HG03571 (cell line): ENCODE results near the gene PCNX2.
"Not testable (repeated sequence)": the region's sequence is repeated elsewhere in the genome, so short reads cannot be mapped to it uniquely, and the experiment has no call there.

ENCODE experiments used
- ATAC-seq: cut with Tn5 transposase; IDR thresholded peaks from one replicate; pipeline ENCODE4 v1.9.1; 2021; ENCODE audit not compliant: unreplicated experiment

PCNX2 gene

DNA sequence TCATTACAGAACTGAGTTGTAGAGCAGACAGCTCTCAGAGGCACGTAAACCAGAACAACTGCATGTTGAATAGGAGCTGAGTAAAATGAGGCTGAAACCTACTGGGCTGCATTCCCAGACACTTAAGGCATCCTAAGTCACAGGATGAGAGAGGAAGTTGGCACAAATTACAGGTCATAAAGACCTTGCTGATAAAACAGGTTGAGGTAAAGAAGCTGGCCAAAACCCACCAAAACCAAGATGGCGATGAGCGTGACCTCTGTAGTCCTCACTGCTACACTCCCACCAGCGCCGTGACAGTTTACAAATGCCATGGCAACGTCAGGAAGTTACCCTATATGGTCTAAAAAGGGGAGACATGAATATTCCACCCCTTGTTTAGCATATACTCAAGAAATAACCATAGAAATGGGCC lies 187.8 kb downstream of the PCNX2 start:
- not testable (repeated sequence) for ATAC-seq

DNA sequence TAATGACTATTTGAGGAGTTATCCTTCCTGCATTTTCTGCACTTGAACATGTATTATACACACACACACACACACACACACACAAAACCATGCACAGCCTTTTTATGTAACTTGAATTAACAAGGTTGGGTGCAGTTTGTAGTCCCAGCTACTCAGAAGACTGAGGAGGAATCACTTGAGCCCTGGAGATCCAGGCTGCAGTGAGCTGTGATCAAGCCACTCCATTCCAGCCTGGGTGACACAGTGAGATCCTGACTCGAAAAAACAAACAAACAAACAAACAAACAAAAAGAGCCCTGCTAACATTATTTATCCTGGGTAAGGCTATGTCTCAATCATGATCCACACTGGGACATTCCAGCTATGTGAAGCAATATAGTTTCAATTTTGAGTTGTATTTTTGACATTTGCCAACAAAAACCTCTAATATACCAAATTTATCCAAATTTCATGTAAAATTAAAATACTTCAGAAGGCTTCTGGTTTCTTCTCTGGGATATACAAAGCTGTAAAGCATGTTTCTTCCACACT lies 188.3 kb downstream of the PCNX2 start:
- ATAC-seq: no peak

GRCh38 chr1:233105225-233105624 lies 190.3 kb downstream of the PCNX2 start:
- ATAC-seq: no peak

GRCh38 chr1:233102341-233102740 lies 193.2 kb downstream of the PCNX2 start:
- ATAC-seq: no peak

GRCh38 chr1:233097959-233098580 lies 197.5 kb downstream of the PCNX2 start:
- no peak for ATAC-seq

- no peak for ATAC-seq
Measured at GRCh38 chr1:233097546-233097945, 198.0 kb downstream of the PCNX2 start.

DNA sequence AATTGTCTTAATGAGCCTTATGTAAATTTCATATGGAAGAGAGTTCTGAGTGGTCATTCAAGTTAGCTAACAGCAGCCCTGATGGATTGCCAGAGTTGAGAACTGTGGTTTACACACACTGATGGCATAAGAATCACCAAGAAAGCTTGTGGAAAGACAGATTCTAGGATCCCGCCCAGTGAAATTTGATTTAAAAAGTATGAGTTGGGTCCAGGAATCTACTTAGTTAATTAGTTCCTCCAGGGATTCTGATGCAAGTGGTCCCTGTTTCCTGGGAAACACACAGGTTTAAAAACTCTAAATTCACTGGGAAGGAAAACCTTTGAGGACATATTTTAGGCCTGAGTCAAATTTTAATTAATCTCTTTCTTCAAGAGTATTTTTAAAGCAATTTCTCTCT lies 200.8 kb downstream of the PCNX2 start:
- no peak for ATAC-seq

- no peak for ATAC-seq
Measured at GRCh38 chr1:233094269-233094668, 201.3 kb downstream of the PCNX2 start.

GRCh38 chr1:233090746-233091494 lies 204.6 kb downstream of the PCNX2 start:
- ATAC-seq: no peak

DNA sequence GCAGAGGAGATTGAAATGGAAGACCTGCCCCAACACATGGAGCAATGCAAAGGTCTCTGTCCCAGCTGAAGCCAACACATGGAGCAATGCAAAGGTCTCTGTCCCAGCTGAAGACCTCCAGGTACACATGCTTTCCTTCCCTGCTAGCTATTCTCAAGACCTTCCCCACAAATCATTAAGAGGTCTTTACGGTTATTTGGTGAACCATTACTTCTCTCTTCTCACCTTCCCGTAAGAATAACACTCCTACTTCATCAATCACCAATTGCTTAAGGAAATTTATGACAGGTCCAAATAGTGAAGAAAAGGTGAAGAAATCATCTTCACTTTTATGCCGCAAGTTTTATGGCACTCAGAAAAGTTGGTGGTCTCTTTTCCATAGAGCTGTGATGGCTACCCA lies 206.3 kb downstream of the PCNX2 start:
- ATAC-seq: no peak

DNA sequence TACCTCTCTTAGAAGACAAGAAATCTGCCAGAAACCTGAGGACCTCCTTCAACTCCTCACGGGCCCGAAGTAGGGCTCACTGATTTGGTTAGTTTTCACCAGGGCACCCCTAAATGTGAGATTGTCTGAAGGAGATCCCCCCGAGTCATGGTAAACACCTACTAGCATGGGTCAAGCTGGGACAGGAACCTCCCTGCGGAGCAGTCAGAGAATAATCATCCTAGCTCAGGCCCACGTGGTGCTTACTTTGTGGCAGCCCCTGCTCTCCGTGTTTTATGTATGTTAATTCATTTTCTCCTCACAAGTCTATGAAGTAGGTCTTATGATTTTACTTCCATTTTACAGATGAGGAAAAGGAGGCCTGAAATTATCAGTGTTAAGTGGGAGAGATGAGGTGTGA lies 206.9 kb downstream of the PCNX2 start:
- no peak for ATAC-seq

DNA sequence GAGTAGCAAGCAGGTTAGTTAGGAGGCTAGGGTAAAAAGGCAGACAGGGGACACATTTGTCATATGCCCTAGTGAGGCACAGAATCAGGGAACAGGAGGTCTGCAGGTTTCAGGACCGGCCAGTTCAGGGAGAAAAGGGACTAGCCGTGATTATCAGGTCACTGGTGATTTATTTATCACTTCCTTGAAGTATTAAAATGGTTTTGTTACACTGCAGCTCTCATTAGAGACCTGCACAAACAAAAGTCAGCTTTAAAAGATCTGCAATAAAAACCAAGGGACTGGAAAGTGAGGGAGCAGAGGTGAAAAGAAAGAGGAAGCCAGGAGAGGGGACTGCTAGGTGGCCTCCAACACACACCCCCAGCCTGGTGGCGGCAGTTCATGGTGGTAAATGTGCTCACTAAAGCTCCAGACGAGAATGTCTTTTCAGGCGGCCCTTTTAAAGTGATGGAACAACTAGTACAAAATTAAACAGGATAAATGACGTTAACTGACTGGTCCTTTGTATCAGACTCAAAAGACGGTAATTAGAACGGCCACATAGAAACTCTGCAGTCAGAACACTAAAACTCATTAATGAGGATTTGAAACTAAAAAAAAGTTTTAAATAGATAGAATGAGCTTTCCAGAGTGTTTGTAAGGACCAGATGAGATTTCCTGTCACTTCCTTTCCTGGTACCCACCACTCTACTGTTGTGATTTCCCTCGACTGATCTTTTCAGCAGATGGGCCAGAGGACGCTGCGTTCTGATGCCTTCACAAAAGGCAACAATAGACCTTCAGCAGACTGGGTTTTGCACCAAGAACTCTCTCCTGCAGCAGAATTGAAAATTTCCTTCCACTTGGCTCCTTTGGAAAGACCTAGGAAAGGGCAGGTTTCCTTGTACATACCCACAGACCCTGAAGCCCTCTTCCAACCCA lies 208.3 kb downstream of the PCNX2 start:
- ATAC-seq: no peak

DNA sequence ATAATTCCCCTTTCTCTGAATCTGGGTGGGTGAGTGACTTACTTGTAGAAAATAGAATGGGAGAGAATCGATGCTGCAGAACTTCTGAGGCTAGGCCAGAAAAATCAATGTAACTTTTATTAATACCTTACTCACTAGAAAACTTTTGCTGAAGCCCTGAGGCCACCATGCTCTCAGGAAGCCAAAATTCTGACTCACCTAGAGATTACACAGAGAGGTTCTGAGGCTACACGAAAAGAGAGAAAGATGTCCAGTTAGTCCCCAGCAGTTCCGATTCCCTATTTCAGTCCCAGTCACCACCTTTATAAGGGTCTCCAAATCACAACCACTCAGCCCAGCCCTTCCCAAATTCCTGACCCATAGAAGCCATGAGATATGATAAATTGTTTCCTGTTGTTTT lies 210.0 kb downstream of the PCNX2 start:
- ATAC-seq: no peak

DNA sequence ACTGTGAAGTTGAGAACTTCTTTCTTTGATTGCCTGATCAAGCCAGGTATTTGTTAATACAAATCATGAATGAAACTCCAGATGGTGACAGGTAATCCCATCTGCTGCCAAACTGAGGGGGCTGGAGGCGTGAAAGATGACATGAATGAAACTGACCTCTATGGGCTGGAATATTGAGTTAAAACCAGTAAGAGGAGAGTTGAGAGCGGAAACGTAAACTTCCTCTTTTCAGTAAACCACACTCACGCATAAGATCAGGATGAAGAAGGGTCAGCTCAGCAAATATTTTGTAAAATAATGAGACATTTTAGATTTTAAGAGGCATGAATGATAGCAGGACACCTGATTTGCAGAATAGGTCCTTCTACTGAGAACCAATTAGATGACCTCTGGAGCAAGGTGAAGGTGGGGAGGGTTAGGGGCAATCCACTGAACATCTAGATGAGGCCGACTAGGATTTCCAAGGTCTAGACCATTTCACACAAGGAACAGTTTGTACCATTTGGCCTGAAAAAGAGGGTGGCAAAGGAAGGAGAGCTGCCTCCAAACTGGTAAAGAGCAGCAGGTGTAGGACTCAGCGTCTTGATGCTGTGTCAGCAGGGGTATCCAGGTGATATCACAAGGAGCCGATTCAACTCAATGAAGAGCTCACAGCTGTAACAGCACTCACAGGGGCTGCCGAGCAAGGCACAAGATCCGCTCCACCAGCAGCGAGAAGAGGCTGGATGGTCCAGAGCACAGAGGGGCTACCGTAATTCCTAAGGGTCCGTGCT lies 212.6 kb downstream of the PCNX2 start:
- peak; percentile 64 for ATAC-seq

- no peak for ATAC-seq
Measured at GRCh38 chr1:233081735-233082134, 213.8 kb downstream of the PCNX2 start.

DNA sequence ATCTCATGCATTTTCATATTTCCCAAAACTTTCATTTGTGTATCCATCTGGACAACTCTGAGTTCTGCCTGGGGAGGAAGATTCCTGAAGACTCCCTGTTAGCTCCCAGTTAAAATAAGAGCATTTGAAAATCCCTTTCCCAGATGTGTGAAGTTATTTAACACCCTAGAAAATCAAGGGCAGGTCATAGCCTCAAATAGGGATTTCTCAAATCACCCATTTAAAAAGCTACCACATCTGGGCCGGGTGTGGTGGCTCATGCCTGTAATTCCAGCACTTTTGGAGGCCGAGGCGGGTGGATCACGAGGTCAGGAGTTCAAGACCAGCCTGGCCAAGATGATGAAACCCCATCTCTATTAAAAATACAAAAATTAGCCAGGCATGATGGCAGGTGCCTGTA lies 214.7 kb downstream of the PCNX2 start:
- not testable (repeated sequence) for ATAC-seq

DNA sequence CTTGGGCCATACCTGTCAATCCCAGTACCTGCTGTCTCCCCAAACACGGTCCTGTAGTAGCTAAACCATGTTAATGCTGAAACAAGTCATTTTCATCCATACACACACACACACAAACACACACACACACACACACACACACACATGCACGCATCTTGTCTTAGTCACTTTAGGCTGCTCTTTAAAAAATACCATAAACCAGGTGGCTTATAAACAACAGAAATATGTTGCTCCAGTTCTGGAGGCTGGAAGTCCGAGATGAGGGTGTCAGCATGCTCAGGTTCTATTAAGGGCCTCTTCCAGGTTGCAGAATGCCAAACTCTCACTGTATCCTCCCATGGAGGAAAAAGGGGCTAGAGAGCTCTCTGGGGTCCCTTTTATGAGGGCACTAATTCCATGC lies 215.2 kb downstream of the PCNX2 start:
- ATAC-seq: no peak

- ATAC-seq: no peak
Measured at GRCh38 chr1:233079574-233079973, 216.0 kb downstream of the PCNX2 start.

DNA sequence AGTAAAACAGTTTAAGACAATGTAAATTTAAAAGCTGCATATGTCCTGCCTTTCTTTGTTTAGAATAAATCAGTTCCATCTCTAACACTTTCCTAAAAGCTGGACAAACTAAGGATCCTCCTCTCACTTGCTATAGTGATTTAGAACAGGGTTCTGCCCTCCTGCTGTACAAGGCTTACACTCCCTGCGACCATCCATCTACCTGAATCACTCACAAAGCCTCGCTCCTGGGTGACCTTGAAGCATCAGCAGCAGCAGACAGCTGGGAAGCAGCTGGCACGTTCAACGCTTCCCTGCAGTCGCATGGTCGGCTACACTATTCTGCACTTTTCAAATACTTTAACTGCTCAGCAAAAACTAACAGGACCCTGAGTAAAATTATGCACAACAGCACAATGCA lies 217.1 kb downstream of the PCNX2 start:
- no peak for ATAC-seq

DNA sequence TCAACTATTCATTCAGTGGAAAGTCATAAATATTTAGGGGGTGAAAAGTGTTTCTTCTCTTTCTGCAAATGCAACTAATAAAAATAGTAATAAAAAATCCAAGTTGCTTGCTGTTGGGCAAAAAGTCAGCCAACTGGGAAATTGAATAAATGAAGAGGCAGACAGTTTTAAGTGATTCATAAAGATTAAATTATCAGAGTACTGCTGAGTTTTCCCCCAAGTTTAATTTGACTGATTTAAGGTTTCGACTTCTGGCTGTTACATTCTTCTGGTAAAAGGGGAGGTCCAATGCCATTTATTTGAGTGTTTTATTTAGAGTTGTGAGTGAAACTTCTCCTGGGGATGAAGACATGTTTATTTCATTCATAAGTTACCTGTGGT lies 219.6 kb downstream of the PCNX2 start:
- no peak for ATAC-seq

DNA sequence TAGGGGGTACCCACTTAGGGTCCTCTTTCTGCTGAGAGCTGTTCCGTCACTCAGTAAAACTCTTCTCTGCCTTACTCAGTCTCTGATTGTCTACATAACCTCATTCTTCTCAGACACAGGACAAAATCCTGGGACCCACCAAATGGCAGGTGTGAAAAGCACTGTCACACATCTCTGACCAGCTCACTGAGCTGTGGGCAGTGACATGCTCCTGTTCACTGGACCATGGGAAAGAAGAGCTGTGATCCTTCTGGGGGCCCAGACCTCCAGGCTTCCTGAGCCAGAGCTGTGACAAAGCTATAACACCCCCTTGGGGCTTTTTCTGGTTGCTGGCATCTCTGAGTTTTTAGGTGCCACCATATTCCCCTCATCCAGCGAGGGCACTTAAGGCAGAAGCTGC lies 229.4 kb downstream of the PCNX2 start:
- no peak for ATAC-seq
